DND-41 (cell line): ENCODE results near the gene TRHDE.

Experiments
- EZH2 ChIP-seq: IDR thresholded peaks from 3 replicates; pipeline ENCODE4 v1.6.1; 2012; ENCODE audit warnings: borderline replicate concordance, low read depth, mild to moderate bottlenecking, moderate library complexity, low read length, inconsistent platforms; ENCODE audit not compliant: severe bottlenecking
- TF ChIP-seq, protein P1 (sequence below): IDR thresholded peaks from 2 replicates; pipeline ENCODE4 v1.5.1; 2012; ENCODE audit warnings: borderline replicate concordance, low read length, moderate library complexity, mild to moderate bottlenecking; ENCODE audit not compliant: poor library complexity, severe bottlenecking; ENCODE audit errors: extremely low read depth

DNA sequence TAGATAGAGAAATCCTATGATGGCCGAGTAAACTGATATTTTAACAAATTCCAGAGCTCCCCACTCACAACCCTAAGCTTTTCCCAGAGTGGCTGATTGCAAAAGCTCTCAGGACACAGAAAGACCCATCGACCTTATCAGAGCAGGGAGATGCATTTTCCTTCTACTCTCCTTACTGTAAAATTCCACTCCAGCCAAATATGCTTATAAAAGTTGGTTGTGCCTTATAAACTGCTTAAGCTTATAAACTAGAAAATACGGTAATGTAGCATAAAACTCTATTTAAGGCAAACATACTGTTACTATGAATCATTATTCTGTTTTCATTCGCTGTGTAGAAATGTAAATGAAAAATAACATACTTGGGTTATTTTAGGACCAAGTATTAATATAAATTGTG, 41.6 kb upstream of the TRHDE start:
- TF ChIP-seq, protein P1, sequence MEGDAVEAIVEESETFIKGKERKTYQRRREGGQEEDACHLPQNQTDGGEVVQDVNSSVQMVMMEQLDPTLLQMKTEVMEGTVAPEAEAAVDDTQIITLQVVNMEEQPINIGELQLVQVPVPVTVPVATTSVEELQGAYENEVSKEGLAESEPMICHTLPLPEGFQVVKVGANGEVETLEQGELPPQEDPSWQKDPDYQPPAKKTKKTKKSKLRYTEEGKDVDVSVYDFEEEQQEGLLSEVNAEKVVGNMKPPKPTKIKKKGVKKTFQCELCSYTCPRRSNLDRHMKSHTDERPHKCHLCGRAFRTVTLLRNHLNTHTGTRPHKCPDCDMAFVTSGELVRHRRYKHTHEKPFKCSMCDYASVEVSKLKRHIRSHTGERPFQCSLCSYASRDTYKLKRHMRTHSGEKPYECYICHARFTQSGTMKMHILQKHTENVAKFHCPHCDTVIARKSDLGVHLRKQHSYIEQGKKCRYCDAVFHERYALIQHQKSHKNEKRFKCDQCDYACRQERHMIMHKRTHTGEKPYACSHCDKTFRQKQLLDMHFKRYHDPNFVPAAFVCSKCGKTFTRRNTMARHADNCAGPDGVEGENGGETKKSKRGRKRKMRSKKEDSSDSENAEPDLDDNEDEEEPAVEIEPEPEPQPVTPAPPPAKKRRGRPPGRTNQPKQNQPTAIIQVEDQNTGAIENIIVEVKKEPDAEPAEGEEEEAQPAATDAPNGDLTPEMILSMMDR = no peak
- TF ChIP-seq EZH2 = no peak
